GM19452 (cell line): Measurements from ENCODE around the gene ARFGAP1.

Source experiments
- ATAC-seq: cut with Tn5 transposase; IDR thresholded peaks from one replicate; pipeline ENCODE4 v1.9.1; 2021; ENCODE audit not compliant: unreplicated experiment

ARFGAP1 gene

GRCh38 chr20:63277466-63278272 is 5.1 kb downstream of the ARFGAP1 start:
- no peak for ATAC-seq

GRCh38 chr20:63278661-63279060 is 6.0 kb downstream of the ARFGAP1 start:
- no peak for ATAC-seq

GRCh38 chr20:63279931-63280330 is 7.3 kb downstream of the ARFGAP1 start:
- no peak for ATAC-seq

- no peak for ATAC-seq
Observed at GRCh38 chr20:63280371-63280770, 7.8 kb downstream of the ARFGAP1 start.

GRCh38 chr20:63280929-63281545 is 8.4 kb downstream of the ARFGAP1 start:
- no peak for ATAC-seq

GRCh38 chr20:63281742-63282665 is 9.4 kb downstream of the ARFGAP1 start:
- ATAC-seq = no peak

GRCh38 chr20:63282946-63283345 is 10.3 kb downstream of the ARFGAP1 start:
- ATAC-seq = no peak

GRCh38 chr20:63283397-63284082 is 10.9 kb downstream of the ARFGAP1 start:
- ATAC-seq = no peak

- no peak for ATAC-seq
Observed at GRCh38 chr20:63284083-63284440, 11.4 kb downstream of the ARFGAP1 start.

- no peak for ATAC-seq
Observed at GRCh38 chr20:63284544-63284949, 11.9 kb downstream of the ARFGAP1 start.

- ATAC-seq = no peak
Observed at GRCh38 chr20:63284981-63285524, 12.4 kb downstream of the ARFGAP1 start.

GRCh38 chr20:63285636-63286615 is 13.3 kb downstream of the ARFGAP1 start:
- ATAC-seq = no peak

GRCh38 chr20:63286781-63287696 is 14.4 kb downstream of the ARFGAP1 start:
- ATAC-seq = no peak

GRCh38 chr20:63287697-63288580 is 15.3 kb downstream of the ARFGAP1 start:
- ATAC-seq = no peak

- ATAC-seq = no peak
Observed at GRCh38 chr20:63288581-63289251, 16.1 kb downstream of the ARFGAP1 start.

GRCh38 chr20:63289311-63290135 is 16.9 kb downstream of the ARFGAP1 start:
- no peak for ATAC-seq
